ENCODE measurements around the gene RELN.

Gene RELN

GRCh38 chr7:103660455-103661371 lies 328.7 kb downstream of the RELN start:
- TF ChIP-seq ZNF274 (IDR thresholded peaks at IDR 0.05; ENCODE audit: low read depth, low read length) = no peak
- no peak overlapping the region for H3K4me3 ChIP-seq (ENCODE audit: low read length)

- no peak for TF ChIP-seq ZNF274 (IDR thresholded peaks at IDR 0.05; ENCODE audit: low read depth, low read length)
- no peak overlapping the region for H3K4me3 ChIP-seq (ENCODE audit: low read length)
Measured at GRCh38 chr7:103658055-103659005, 331.1 kb downstream of the RELN start.

- no peak overlapping the region for H3K4me3 ChIP-seq (ENCODE audit: low read length)
- TF ChIP-seq ZNF274 (IDR thresholded peaks at IDR 0.05; ENCODE audit: low read depth, low read length) = no peak
Measured at GRCh38 chr7:103657474-103657894, 332.0 kb downstream of the RELN start.

GRCh38 chr7:103656221-103656620 lies 333.2 kb downstream of the RELN start:
- TF ChIP-seq ZNF274 (IDR thresholded peaks at IDR 0.05; ENCODE audit: low read depth, low read length) = no peak
- no peak overlapping the region for H3K4me3 ChIP-seq (ENCODE audit: low read length)

- H3K4me3 ChIP-seq (ENCODE audit: low read length) = no peak overlapping the region
- no peak for TF ChIP-seq ZNF274 (IDR thresholded peaks at IDR 0.05; ENCODE audit: low read depth, low read length)
Measured at GRCh38 chr7:103651593-103652377, 337.7 kb downstream of the RELN start.

- H3K4me3 ChIP-seq (ENCODE audit: low read length) = no peak overlapping the region
- TF ChIP-seq ZNF274 (IDR thresholded peaks at IDR 0.05; ENCODE audit: low read depth, low read length) = no peak
Measured at GRCh38 chr7:103649052-103649451, 340.4 kb downstream of the RELN start.

GRCh38 chr7:103648135-103648534 lies 341.3 kb downstream of the RELN start:
- H3K4me3 ChIP-seq (ENCODE audit: low read length) = no peak overlapping the region
- TF ChIP-seq ZNF274 (IDR thresholded peaks at IDR 0.05; ENCODE audit: low read depth, low read length) = no peak

GRCh38 chr7:103644319-103644718 lies 345.1 kb downstream of the RELN start:
- TF ChIP-seq ZNF274 (IDR thresholded peaks at IDR 0.05; ENCODE audit: low read depth, low read length) = no peak
- H3K4me3 ChIP-seq (ENCODE audit: low read length) = no peak overlapping the region

GRCh38 chr7:103640031-103640779 lies 349.3 kb downstream of the RELN start:
- TF ChIP-seq ZNF274 (IDR thresholded peaks at IDR 0.05; ENCODE audit: low read depth, low read length) = no peak
- no peak overlapping the region for H3K4me3 ChIP-seq (ENCODE audit: low read length)

GRCh38 chr7:103637726-103638125 lies 351.7 kb downstream of the RELN start:
- H3K4me3 ChIP-seq (ENCODE audit: low read length) = no peak overlapping the region
- no peak for TF ChIP-seq ZNF274 (IDR thresholded peaks at IDR 0.05; ENCODE audit: low read depth, low read length)

GRCh38 chr7:103637094-103637493 lies 352.4 kb downstream of the RELN start:
- no peak overlapping the region for H3K4me3 ChIP-seq (ENCODE audit: low read length)
- no peak for TF ChIP-seq ZNF274 (IDR thresholded peaks at IDR 0.05; ENCODE audit: low read depth, low read length)

GRCh38 chr7:103636153-103636552 lies 353.3 kb downstream of the RELN start:
- TF ChIP-seq ZNF274 (IDR thresholded peaks at IDR 0.05; ENCODE audit: low read depth, low read length) = no peak

GRCh38 chr7:103632972-103633371 lies 356.5 kb downstream of the RELN start:
- no peak for TF ChIP-seq ZNF274 (IDR thresholded peaks at IDR 0.05; ENCODE audit: low read depth, low read length)
- no peak overlapping the region for H3K4me3 ChIP-seq (ENCODE audit: low read length)

More at GRCh38 chr7:103636153-103636552, 353.3 kb downstream of the RELN start:
- H3K4me3 ChIP-seq (ENCODE audit: low read length) = no peak overlapping the region
